ENCODE measurements around the gene ROGDI.
"Not testable (repeated sequence)": the region's sequence is repeated elsewhere in the genome, so short reads cannot be mapped to it uniquely, and the experiment has no call there.

ROGDI gene

GRCh38 chr16:4788910-4789309, 13.5 kb downstream of the ROGDI start:
- no peak for DNase-seq

- no peak for DNase-seq
Measured at GRCh38 chr16:4788489-4788889, 13.9 kb downstream of the ROGDI start.

- no peak for DNase-seq
Measured at GRCh38 chr16:4787627-4788482, 14.6 kb downstream of the ROGDI start, which contains the start of gene SEPTIN12. SEPTIN12 (minus strand) TSS chr16:4788345; CDS start chr16:4787645, 700 bp downstream.

- no peak for DNase-seq
Measured at GRCh38 chr16:4787068-4787467, 15.4 kb downstream of the ROGDI start.

- DNase-seq, result no peak
Measured at GRCh38 chr16:4785758-4786433, 16.5 kb downstream of the ROGDI start.

GRCh38 chr16:4784444-4784987, 17.9 kb downstream of the ROGDI start:
- DNase-seq, result not testable (repeated sequence)

- DNase-seq, result no peak
Measured at GRCh38 chr16:4783951-4784336, 18.5 kb downstream of the ROGDI start.

GRCh38 chr16:4783251-4783950, 19.0 kb downstream of the ROGDI start:
- DNase-seq, result no peak

GRCh38 chr16:4780235-4780634, 22.2 kb downstream of the ROGDI start:
- DNase-seq, result no peak

GRCh38 chr16:4778050-4778392, 24.4 kb downstream of the ROGDI start:
- no peak for DNase-seq

- no peak for DNase-seq
Measured at GRCh38 chr16:4777339-4778049, 24.9 kb downstream of the ROGDI start.

GRCh38 chr16:4776141-4776705, 26.2 kb downstream of the ROGDI start:
- no peak for DNase-seq

- DNase-seq, result no peak
Measured at GRCh38 chr16:4775005-4775404, 27.4 kb downstream of the ROGDI start.

GRCh38 chr16:4772351-4772750, 30.1 kb downstream of the ROGDI start:
- no peak for DNase-seq

GRCh38 chr16:4771646-4772045, 30.8 kb downstream of the ROGDI start:
- DNase-seq, result no peak

GRCh38 chr16:4769306-4769638, 33.2 kb downstream of the ROGDI start:
- DNase-seq, result no peak

- peak; percentile 86 to 90 for DNase-seq
Measured at GRCh38 chr16:4768549-4769305, 33.7 kb downstream of the ROGDI start.

- no peak for DNase-seq
Measured at GRCh38 chr16:4767872-4768548, 34.4 kb downstream of the ROGDI start.

GRCh38 chr16:4766875-4767628, 35.4 kb downstream of the ROGDI start, which contains the start of gene ZNF500:
ZNF500 (minus strand) TSS chr16:4767162; CDS start chr16:4765978, 1,184 bp downstream.
- DNase-seq, result peak; percentile 94 to 97

All from CD4-positive, alpha-beta T cell treated with Interferon alpha-2 for 1 hour (primary cell).